BE2C (cell line): Measurements from ENCODE around the gene C3orf49.

Source experiments
- DNase-seq: peaks from one replicate; pipeline ENCODE4 v3.0.0-alpha.2; 2020
- H3K27me3 ChIP-seq: fragments of 250-450 bp; sonication (Bioruptor Pico); 2 replicates; pipeline ENCODE4 v1.5.1; 2020; ENCODE audit warnings: mild to moderate bottlenecking
- H3K36me3 ChIP-seq: fragments of 250-450 bp; sonication (Bioruptor Pico); 2 replicates; pipeline ENCODE4 v1.5.1; 2020; ENCODE audit warnings: mild to moderate bottlenecking
- H3K4me1 ChIP-seq: fragments of 250-450 bp; sonication (Bioruptor Pico); 2 replicates; pipeline ENCODE4 v1.5.1; 2020
- H3K4me3 ChIP-seq: 2 replicates; pipeline ENCODE4 v1.5.1; 2011; ENCODE audit warnings: low read depth, low read length
- H3K9me3 ChIP-seq: fragments of 250-450 bp; sonication (Bioruptor Pico); 2 replicates; pipeline ENCODE4 v1.5.1; 2020
- TF ChIP-seq, protein P1 (sequence below): IDR thresholded peaks from 2 replicates; pipeline ENCODE4 v1.5.1; 2012; ENCODE audit warnings: mild to moderate bottlenecking, low read depth, low read length

C3orf49 gene

DNA sequence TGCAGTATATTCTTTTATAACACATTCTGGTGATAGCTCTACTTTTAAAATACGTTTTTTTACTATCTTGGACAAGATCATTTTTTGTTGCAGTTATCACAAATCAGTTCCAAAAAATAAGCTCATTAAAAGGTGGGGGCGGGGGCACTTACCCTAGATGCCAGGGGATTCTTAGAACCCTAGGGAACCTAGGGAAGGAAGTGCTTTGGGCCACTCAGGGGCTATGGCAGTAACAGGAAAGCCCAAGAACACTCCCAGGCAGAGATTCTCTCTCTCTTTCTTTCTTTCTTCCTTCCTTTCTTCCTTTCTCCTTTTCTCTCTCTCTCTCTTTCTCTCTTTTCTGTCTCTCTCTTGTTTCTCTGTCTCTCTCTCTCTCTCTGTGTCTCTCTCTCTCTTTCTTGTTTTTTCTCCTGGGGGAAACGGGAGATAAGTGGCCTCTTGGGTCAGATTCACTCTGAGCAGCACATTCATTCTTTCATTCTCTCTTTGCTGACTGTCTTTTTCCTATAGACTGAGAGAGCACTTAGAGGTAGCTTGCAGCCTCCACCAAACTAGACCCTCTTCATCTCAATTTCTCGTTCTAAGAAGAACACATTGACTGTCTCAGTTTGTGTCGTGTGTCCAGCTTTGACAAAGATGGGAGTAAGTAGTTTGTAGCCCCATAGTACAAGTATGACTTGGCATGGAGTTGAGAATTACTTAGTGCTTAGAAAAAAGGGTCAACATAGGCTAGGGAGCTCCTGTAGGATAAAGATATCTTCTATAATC lies 76.5 kb downstream of the C3orf49 start:
- DNase-seq: no peak
- TF ChIP-seq, protein P1, sequence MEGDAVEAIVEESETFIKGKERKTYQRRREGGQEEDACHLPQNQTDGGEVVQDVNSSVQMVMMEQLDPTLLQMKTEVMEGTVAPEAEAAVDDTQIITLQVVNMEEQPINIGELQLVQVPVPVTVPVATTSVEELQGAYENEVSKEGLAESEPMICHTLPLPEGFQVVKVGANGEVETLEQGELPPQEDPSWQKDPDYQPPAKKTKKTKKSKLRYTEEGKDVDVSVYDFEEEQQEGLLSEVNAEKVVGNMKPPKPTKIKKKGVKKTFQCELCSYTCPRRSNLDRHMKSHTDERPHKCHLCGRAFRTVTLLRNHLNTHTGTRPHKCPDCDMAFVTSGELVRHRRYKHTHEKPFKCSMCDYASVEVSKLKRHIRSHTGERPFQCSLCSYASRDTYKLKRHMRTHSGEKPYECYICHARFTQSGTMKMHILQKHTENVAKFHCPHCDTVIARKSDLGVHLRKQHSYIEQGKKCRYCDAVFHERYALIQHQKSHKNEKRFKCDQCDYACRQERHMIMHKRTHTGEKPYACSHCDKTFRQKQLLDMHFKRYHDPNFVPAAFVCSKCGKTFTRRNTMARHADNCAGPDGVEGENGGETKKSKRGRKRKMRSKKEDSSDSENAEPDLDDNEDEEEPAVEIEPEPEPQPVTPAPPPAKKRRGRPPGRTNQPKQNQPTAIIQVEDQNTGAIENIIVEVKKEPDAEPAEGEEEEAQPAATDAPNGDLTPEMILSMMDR: no peak
- Histone ChIP-seq H3K4me3 (no peak overlapping the region), H3K4me1 (no peaks in the 10 kb centered on the region; the same call in 1 of the 2 replicates), H3K36me3 (peaks cover 6% of the 10 kb centered on the region), H3K9me3 (no peaks in the 10 kb centered on the region), H3K27me3 (no peaks in the 10 kb centered on the region)

DNA sequence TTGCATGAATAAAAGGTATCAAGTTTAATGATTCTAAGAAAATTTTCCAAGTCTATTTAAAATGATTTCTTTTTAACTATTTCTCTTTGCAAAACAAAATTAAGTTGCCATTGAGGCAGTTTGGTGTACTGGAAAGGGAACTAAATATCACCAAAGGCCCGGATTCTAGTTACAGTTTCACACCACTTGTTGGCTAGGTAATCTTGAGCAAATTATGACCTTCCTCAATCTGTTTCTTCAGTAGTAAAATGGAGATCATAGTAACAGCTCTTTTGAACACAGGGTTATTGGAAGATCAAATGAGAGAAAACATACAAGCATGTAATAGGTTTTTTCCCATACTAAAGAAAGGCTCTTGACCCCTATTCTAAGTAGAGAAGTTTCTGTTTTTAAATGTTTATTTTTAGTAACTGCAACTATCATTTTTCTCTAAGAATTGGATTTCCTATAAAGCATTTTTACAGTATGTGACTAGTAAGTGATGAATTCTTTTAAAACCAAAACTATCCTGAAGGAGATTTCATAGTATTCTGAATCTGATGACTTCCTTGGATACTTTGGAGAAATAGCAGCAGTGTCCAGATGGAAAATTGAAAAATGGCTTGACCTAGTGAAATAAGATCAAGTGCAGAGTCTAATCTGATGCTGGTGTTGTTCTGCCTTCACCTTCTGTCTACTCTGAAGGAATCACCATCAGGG lies 77.4 kb downstream of the C3orf49 start:
- H3K27me3 ChIP-seq: no peaks in the 10 kb centered on the region
- no peak for DNase-seq
- H3K4me1 ChIP-seq: no peaks in the 10 kb centered on the region; the same call in 1 of the 2 replicates
- H3K36me3 ChIP-seq: peaks cover 6% of the 10 kb centered on the region
- TF ChIP-seq, protein P1: no peak
- no peak overlapping the region for H3K4me3 ChIP-seq
- H3K9me3 ChIP-seq: no peaks in the 10 kb centered on the region
